ENCODE measurements around the gene DNAJC13.

The DNAJC13 gene

GRCh38 chr3:132536442-132537153 is 119.3 kb downstream of the DNAJC13 start:
- no peak overlapping the region for H3K4me3 Mint-ChIP-seq

DNA sequence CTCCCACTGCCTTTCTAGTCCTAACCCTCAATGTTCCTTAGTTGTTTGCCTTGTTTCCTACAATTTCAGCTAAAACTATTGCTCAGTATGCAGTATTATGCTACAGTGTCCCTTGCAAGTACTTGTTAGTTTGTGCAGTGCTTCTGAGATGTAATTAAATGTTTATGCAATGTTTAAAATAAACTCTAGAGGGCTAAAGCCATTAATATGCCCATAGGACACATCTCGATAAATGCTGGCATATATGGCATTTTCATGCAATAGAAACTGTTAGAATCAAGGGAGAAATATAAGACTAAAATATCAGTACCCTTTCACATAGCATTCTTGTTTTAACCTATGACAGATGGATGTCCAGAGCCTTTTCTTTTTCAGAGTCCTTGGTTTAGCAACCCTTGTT is 120.0 kb downstream of the DNAJC13 start:
- no peak overlapping the region for H3K4me3 Mint-ChIP-seq
- H3K27ac Mint-ChIP-seq = no peak overlapping the region
- peaks cover 19% of the 10 kb centered on the region for H3K4me1 Mint-ChIP-seq (ENCODE audit: low read depth)
- peaks cover 79% of the 10 kb centered on the region for H3K36me3 Mint-ChIP-seq (ENCODE audit: low read depth)
- H3K9me3 Mint-ChIP-seq = no peaks in the 10 kb centered on the region
- H3K27me3 Mint-ChIP-seq = no peaks in the 10 kb centered on the region
- DNase-seq = no peak

More at GRCh38 chr3:132536442-132537153, 119.3 kb downstream of the DNAJC13 start:
- H3K27ac Mint-ChIP-seq = peak overlapping the region; percentile 64
- H3K4me1 Mint-ChIP-seq (ENCODE audit: low read depth) = peaks cover 14% of the 10 kb centered on the region
- no peaks in the 10 kb centered on the region for H3K27me3 Mint-ChIP-seq
- no peaks in the 10 kb centered on the region for H3K9me3 Mint-ChIP-seq
- DNase-seq = no peak
- peaks cover 81% of the 10 kb centered on the region for H3K36me3 Mint-ChIP-seq (ENCODE audit: low read depth)

- Mint-ChIP-seq H3K36me3 (ENCODE audit: low read depth) (peaks cover 81% of the 10 kb centered on the region), H3K4me1 (ENCODE audit: low read depth) (peaks cover 27% of the 10 kb centered on the region), H3K4me3 (no peak overlapping the region), H3K27me3 (no peaks in the 10 kb centered on the region), H3K9me3 (no peaks in the 10 kb centered on the region), H3K27ac (no peak overlapping the region)
- no peak for DNase-seq
Observed at GRCh38 chr3:132538072-132538471, 120.8 kb downstream of the DNAJC13 start.

GRCh38 chr3:132539681-132540080 is 122.4 kb downstream of the DNAJC13 start:
- DNase-seq = no peak
- Mint-ChIP-seq H3K36me3 (ENCODE audit: low read depth) (peaks cover 68% of the 10 kb centered on the region), H3K27me3 (no peaks in the 10 kb centered on the region), H3K4me1 (ENCODE audit: low read depth) (peaks cover 42% of the 10 kb centered on the region), H3K27ac (no peak overlapping the region), H3K4me3 (no peak overlapping the region), H3K9me3 (no peaks in the 10 kb centered on the region)

GRCh38 chr3:132542577-132542976 is 125.3 kb downstream of the DNAJC13 start:
- Mint-ChIP-seq H3K4me3 (no peak overlapping the region), H3K27me3 (no peaks in the 10 kb centered on the region), H3K36me3 (ENCODE audit: low read depth) (peaks cover 48% of the 10 kb centered on the region), H3K27ac (peak overlapping the region; percentile 80), H3K4me1 (ENCODE audit: low read depth) (peaks cover 38% of the 10 kb centered on the region), H3K9me3 (no peaks in the 10 kb centered on the region)
- no peak for DNase-seq

GRCh38 chr3:132543011-132543739 is 125.9 kb downstream of the DNAJC13 start:
- no peak overlapping the region for H3K4me3 Mint-ChIP-seq
- peaks cover 42% of the 10 kb centered on the region for H3K36me3 Mint-ChIP-seq (ENCODE audit: low read depth)
- H3K27ac Mint-ChIP-seq = peak overlapping the region; percentile 80
- no peak for DNase-seq
- H3K4me1 Mint-ChIP-seq (ENCODE audit: low read depth) = peaks cover 40% of the 10 kb centered on the region
- no peaks in the 10 kb centered on the region for H3K9me3 Mint-ChIP-seq
- no peaks in the 10 kb centered on the region for H3K27me3 Mint-ChIP-seq

GRCh38 chr3:132544130-132544529 is 126.8 kb downstream of the DNAJC13 start:
- Mint-ChIP-seq H3K4me3 (no peak overlapping the region), H3K9me3 (no peaks in the 10 kb centered on the region), H3K27ac (peak overlapping the region; percentile 23), H3K36me3 (ENCODE audit: low read depth) (peaks cover 32% of the 10 kb centered on the region), H3K27me3 (no peaks in the 10 kb centered on the region), H3K4me1 (ENCODE audit: low read depth) (peaks cover 46% of the 10 kb centered on the region)
- no peak for DNase-seq

GRCh38 chr3:132545471-132545870 is 128.2 kb downstream of the DNAJC13 start:
- no peak for DNase-seq
- H3K4me3 Mint-ChIP-seq = no peak overlapping the region

GRCh38 chr3:132549169-132549568 is 131.9 kb downstream of the DNAJC13 start:
- Mint-ChIP-seq H3K27ac (no peak overlapping the region), H3K4me3 (no peak overlapping the region), H3K4me1 (ENCODE audit: low read depth) (peaks cover 45% of the 10 kb centered on the region), H3K9me3 (no peaks in the 10 kb centered on the region), H3K27me3 (no peaks in the 10 kb centered on the region), H3K36me3 (ENCODE audit: low read depth) (no peaks in the 10 kb centered on the region)
- no peak for DNase-seq

More at GRCh38 chr3:132545471-132545870, 128.2 kb downstream of the DNAJC13 start:
- Mint-ChIP-seq H3K4me1 (ENCODE audit: low read depth) (peaks cover 58% of the 10 kb centered on the region), H3K36me3 (ENCODE audit: low read depth) (peaks cover 22% of the 10 kb centered on the region), H3K27ac (peak overlapping the region; percentile 4), H3K9me3 (no peaks in the 10 kb centered on the region), H3K27me3 (no peaks in the 10 kb centered on the region)

- H3K36me3 Mint-ChIP-seq (ENCODE audit: low read depth) = no peaks in the 10 kb centered on the region
- H3K4me1 Mint-ChIP-seq (ENCODE audit: low read depth) = peaks cover 40% of the 10 kb centered on the region
Observed at GRCh38 chr3:132549890-132550578, 132.7 kb downstream of the DNAJC13 start.

DNA sequence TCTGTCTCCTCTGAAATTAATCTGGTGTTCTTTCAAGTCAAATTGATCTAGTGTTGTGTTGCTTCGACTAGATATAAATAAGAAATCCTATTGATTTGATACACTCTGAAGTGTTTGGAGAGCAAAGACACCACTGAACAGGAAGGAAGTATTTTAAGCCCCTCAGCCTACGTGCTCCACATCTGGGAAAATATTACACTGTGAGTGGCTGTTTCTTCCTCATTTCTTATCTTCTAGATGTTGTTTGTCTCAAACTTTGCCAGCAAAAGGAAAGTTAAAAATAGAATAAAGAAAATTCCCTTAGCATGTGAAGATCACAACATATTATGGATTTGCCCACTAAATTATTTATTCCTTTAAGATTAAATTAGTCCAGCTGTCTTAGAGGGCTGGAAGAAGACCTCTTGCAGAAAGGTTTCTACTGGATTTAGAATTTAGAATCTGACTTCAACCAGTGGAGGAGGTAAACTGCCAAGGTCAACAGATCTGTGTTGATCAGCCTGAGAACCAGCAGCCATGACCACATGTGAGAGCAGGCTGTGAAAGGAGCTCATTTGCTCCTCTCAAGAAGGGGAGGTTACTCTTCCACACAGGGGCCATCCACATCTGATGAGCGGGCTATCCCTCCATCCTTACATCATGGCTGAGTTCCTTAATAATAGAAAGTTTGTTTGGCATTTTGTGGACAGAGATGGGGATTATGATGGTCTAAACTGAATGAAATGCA is 133.4 kb downstream of the DNAJC13 start:
- peaks cover 36% of the 10 kb centered on the region for H3K4me1 Mint-ChIP-seq (ENCODE audit: low read depth)
- DNase-seq = no peak
- no peaks in the 10 kb centered on the region for H3K9me3 Mint-ChIP-seq
- H3K36me3 Mint-ChIP-seq (ENCODE audit: low read depth) = no peaks in the 10 kb centered on the region
- no peaks in the 10 kb centered on the region for H3K27me3 Mint-ChIP-seq
- peak overlapping the region; percentile 21 for H3K4me3 Mint-ChIP-seq
- peak overlapping the region; percentile 91 for H3K27ac Mint-ChIP-seq

More at GRCh38 chr3:132549890-132550578, 132.7 kb downstream of the DNAJC13 start:
- Mint-ChIP-seq H3K27me3 (no peaks in the 10 kb centered on the region), H3K27ac (peak overlapping the region; percentile 91), H3K9me3 (no peaks in the 10 kb centered on the region), H3K4me3 (peak overlapping the region; percentile 21)
- no peak for DNase-seq

DNA sequence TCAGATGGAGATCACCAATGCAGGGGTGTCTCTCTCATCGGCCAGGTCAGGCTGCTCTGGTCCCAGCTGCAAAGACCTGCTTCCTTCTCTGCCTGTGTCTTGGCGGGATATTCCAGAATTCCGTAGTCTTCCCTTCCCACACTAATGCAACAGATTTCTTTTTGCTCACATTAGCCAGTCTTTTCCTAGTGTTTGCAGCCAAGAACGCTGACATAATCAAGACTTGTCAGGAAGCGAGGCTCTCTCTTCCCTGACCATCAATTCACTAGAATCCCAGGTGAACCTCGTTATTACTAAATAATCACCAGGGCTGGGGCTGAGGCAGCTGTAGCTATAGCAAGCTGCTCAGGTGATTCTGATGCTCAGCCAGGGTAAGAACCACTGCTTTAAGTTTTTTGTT is 136.5 kb downstream of the DNAJC13 start:
- H3K36me3 Mint-ChIP-seq (ENCODE audit: low read depth) = peaks cover 15% of the 10 kb centered on the region
- no peak overlapping the region for H3K27ac Mint-ChIP-seq
- no peak overlapping the region for H3K4me3 Mint-ChIP-seq
- no peak for DNase-seq
- H3K9me3 Mint-ChIP-seq = no peaks in the 10 kb centered on the region
- peaks cover 28% of the 10 kb centered on the region for H3K4me1 Mint-ChIP-seq (ENCODE audit: low read depth)
- H3K27me3 Mint-ChIP-seq = no peaks in the 10 kb centered on the region

DNA sequence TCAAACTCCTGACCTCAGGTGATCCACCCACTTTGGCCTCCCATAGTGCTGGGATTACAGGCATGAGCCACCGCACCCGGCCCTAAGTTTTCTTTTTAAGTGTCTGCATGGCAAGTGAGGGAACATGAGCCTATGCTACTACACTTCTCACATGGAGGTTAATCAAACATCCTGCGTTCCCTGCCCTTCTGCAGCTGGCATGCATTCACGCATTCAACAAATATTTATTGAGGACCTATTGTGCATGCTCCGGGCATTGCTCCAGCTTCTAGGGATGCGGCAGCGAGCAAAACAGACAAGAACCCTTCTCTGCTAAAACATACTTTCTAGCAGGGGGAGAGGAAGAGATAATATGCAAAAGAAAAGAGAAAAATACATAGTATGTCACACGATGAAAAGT is 137.1 kb downstream of the DNAJC13 start:
- Mint-ChIP-seq H3K9me3 (no peaks in the 10 kb centered on the region), H3K27me3 (no peaks in the 10 kb centered on the region), H3K27ac (no peak overlapping the region), H3K4me3 (no peak overlapping the region), H3K4me1 (ENCODE audit: low read depth) (peaks cover 23% of the 10 kb centered on the region), H3K36me3 (ENCODE audit: low read depth) (peaks cover 19% of the 10 kb centered on the region)
- no peak for DNase-seq

DNA sequence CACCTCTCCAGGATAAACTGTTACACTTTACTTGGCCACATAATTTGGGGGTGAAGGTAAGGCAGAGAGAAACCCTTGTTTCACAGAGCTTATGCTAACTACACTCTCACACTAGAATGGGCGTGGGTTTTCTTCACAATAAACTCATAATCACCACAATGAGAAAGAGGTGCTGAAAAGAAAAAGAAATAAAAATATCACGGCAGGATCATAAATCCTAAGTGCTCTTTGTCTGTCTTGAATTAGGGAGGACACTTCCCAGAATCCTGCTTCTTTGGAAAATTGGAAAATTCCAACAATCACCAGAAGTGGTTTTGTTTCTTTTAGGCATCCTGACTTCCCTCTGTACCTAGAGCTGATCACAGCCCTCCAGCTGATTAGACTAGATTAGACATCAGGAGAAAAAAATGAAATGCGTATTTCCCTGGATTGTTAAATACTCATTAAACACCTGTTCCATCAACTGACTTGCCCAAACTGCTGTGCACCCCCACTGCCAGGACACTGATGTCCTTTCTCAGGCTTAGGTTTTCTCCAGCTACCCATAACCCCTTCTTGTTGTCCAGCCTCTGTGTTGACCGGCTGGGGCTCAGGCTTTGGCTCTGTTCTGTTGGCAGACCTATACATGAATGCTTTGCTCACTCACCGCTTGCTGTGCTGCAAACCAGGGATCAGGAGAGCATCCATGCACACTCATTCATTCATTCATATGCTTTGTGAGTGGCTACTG is 138.2 kb downstream of the DNAJC13 start:
- no peak overlapping the region for H3K27ac Mint-ChIP-seq
- H3K4me3 Mint-ChIP-seq = no peak overlapping the region
- H3K36me3 Mint-ChIP-seq (ENCODE audit: low read depth) = peaks cover 20% of the 10 kb centered on the region
- DNase-seq = no peak
- peaks cover 12% of the 10 kb centered on the region for H3K4me1 Mint-ChIP-seq (ENCODE audit: low read depth)
- H3K27me3 Mint-ChIP-seq = no peaks in the 10 kb centered on the region
- no peaks in the 10 kb centered on the region for H3K9me3 Mint-ChIP-seq

All from activated T-cell treated with anti-CD3 and anti-CD28 coated beads, Interleukin-2, amount 50 U/mL, for 24 hours (primary cell).